ENCODE measurements around the gene EZH2. TPM values are rescaled to one million over a fixed set of nuclear protein-coding genes. Genes with fewer than 3 reads are reported as not detected.

The EZH2 gene
- polyA plus RNA-seq, 1 donor from 2014 or later, result 67.2 TPM

DNA sequence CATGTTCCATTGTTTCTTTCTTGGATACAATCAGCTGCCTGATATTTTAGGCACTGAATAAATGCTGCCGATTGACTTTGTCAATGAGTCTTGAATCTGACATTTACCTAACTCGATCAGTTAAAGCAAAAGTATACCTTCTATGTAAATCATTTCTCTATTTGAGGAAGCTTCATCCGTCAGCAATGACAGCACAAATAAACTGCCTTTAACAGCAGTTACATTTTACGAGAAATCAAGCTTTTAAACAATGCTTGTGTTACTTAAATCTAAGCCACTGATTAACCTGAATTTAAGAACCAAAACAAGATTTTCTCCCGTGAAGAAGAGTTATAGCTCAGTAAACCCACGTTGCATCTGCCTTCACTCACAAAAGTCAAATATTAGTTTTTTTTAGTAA lies 114.1 kb downstream of the EZH2 start:
- no peaks in the 10 kb centered on the region for H3K9me2 ChIP-seq (ENCODE audit: insufficient read depth, low read length)
- TF ChIP-seq, protein P1, sequence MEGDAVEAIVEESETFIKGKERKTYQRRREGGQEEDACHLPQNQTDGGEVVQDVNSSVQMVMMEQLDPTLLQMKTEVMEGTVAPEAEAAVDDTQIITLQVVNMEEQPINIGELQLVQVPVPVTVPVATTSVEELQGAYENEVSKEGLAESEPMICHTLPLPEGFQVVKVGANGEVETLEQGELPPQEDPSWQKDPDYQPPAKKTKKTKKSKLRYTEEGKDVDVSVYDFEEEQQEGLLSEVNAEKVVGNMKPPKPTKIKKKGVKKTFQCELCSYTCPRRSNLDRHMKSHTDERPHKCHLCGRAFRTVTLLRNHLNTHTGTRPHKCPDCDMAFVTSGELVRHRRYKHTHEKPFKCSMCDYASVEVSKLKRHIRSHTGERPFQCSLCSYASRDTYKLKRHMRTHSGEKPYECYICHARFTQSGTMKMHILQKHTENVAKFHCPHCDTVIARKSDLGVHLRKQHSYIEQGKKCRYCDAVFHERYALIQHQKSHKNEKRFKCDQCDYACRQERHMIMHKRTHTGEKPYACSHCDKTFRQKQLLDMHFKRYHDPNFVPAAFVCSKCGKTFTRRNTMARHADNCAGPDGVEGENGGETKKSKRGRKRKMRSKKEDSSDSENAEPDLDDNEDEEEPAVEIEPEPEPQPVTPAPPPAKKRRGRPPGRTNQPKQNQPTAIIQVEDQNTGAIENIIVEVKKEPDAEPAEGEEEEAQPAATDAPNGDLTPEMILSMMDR (IDR thresholded peaks at IDR 0.05; ENCODE audit: poor library complexity, severe bottlenecking), result no peak
- TF ChIP-seq RAD21 (conservative IDR thresholded peaks at IDR 0.05) (no peak), MXI1 (conservative IDR thresholded peaks at IDR 0.05; ENCODE audit: poor library complexity, severe bottlenecking) (no peak), EZH2 (IDR thresholded peaks at IDR 0.05; ENCODE audit: borderline replicate concordance, insufficient read depth, low read length, poor library complexity, severe bottlenecking) (no peak), EP300 (conservative IDR thresholded peaks at IDR 0.05; ENCODE audit: poor library complexity, severe bottlenecking) (no peak), TAF1 (IDR thresholded peaks at IDR 0.05; ENCODE audit: low read depth) (no peak), POLR2AphosphoS5 (IDR thresholded peaks at IDR 0.05) (no peak), SMC3 (conservative IDR thresholded peaks at IDR 0.05; ENCODE audit: poor library complexity) (no peak)
- TF ChIP-seq, protein P2, sequence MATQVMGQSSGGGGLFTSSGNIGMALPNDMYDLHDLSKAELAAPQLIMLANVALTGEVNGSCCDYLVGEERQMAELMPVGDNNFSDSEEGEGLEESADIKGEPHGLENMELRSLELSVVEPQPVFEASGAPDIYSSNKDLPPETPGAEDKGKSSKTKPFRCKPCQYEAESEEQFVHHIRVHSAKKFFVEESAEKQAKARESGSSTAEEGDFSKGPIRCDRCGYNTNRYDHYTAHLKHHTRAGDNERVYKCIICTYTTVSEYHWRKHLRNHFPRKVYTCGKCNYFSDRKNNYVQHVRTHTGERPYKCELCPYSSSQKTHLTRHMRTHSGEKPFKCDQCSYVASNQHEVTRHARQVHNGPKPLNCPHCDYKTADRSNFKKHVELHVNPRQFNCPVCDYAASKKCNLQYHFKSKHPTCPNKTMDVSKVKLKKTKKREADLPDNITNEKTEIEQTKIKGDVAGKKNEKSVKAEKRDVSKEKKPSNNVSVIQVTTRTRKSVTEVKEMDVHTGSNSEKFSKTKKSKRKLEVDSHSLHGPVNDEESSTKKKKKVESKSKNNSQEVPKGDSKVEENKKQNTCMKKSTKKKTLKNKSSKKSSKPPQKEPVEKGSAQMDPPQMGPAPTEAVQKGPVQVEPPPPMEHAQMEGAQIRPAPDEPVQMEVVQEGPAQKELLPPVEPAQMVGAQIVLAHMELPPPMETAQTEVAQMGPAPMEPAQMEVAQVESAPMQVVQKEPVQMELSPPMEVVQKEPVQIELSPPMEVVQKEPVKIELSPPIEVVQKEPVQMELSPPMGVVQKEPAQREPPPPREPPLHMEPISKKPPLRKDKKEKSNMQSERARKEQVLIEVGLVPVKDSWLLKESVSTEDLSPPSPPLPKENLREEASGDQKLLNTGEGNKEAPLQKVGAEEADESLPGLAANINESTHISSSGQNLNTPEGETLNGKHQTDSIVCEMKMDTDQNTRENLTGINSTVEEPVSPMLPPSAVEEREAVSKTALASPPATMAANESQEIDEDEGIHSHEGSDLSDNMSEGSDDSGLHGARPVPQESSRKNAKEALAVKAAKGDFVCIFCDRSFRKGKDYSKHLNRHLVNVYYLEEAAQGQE (IDR thresholded peaks at IDR 0.05; ENCODE audit: borderline replicate concordance), result no peak
- H4K20me1 ChIP-seq (ENCODE audit: insufficient read depth), result no peaks in the 10 kb centered on the region
- no peak overlapping the region for H2AFZ ChIP-seq (ENCODE audit: low read depth, low read length)
- H3K9me3 ChIP-seq (ENCODE audit: low read length), result no peaks in the 10 kb centered on the region
- no peaks in the 10 kb centered on the region for H3K27me3 ChIP-seq (ENCODE audit: insufficient read depth, low read depth, low read length)
- peaks cover 14% of the 10 kb centered on the region for H3K36me3 ChIP-seq (ENCODE audit: insufficient read depth, low read length)
- no peak overlapping the region for H3K4me2 ChIP-seq (ENCODE audit: low read length)
- H3F3A ChIP-seq (ENCODE audit: insufficient read depth, low read length, poor library complexity, severe bottlenecking), result peaks cover 5% of the 10 kb centered on the region
- H3K9ac ChIP-seq (ENCODE audit: low read length), result no peak overlapping the region
- H3K4me3 ChIP-seq (ENCODE audit: low read length), result no peak overlapping the region
- no peak overlapping the region for H3K27ac ChIP-seq (ENCODE audit: low read length)
- H3K79me2 ChIP-seq (replicated peaks; ENCODE audit: insufficient read depth, low read length), result no peaks in the 10 kb centered on the region

DNA sequence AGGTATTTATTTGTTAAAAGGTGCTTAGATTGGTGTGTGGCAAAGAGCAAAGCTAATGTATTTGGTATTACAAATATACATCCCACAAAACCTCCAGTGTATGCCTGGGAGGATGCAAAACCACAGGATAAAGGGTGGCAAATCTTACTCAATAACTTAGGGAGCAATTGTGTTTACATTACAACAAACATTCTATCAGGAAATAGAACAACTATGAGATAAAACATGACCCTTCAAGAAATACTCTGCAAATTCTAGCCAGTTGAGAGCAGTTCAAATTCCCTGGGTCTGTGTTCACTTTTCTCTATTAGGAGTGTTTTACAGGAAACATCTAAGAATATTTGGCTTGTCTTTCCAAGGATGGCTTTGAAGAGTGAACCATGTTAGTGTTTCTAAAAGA lies 120.5 kb downstream of the EZH2 start:
- Histone ChIP-seq H2AFZ (ENCODE audit: low read depth, low read length) (no peak overlapping the region), H3K27ac (ENCODE audit: low read length) (no peak overlapping the region), H3K27me3 (ENCODE audit: insufficient read depth, low read depth, low read length) (no peaks in the 10 kb centered on the region), H3K4me2 (ENCODE audit: low read length) (no peak overlapping the region), H3K79me2 (replicated peaks; ENCODE audit: insufficient read depth, low read length) (no peaks in the 10 kb centered on the region), H3K9ac (ENCODE audit: low read length) (no peak overlapping the region), H3K36me3 (ENCODE audit: insufficient read depth, low read length) (peaks cover 7% of the 10 kb centered on the region), H3K9me2 (ENCODE audit: insufficient read depth, low read length) (no peaks in the 10 kb centered on the region), H4K20me1 (ENCODE audit: insufficient read depth) (no peaks in the 10 kb centered on the region), H3K4me3 (ENCODE audit: low read length) (no peak overlapping the region), H3K9me3 (ENCODE audit: low read length) (no peaks in the 10 kb centered on the region), H3F3A (ENCODE audit: insufficient read depth, low read length, poor library complexity, severe bottlenecking) (no peaks in the 10 kb centered on the region)
- TF ChIP-seq, protein P2 (IDR thresholded peaks at IDR 0.05; ENCODE audit: borderline replicate concordance), result no peak
- TF ChIP-seq, protein P1 (IDR thresholded peaks at IDR 0.05; ENCODE audit: poor library complexity, severe bottlenecking), result no peak
- TF ChIP-seq EZH2 (IDR thresholded peaks at IDR 0.05; ENCODE audit: borderline replicate concordance, insufficient read depth, low read length, poor library complexity, severe bottlenecking) (no peak), POLR2AphosphoS5 (IDR thresholded peaks at IDR 0.05) (no peak), EP300 (conservative IDR thresholded peaks at IDR 0.05; ENCODE audit: poor library complexity, severe bottlenecking) (no peak), SMC3 (conservative IDR thresholded peaks at IDR 0.05; ENCODE audit: poor library complexity) (no peak), MXI1 (conservative IDR thresholded peaks at IDR 0.05; ENCODE audit: poor library complexity, severe bottlenecking) (no peak), RAD21 (conservative IDR thresholded peaks at IDR 0.05) (no peak), TAF1 (IDR thresholded peaks at IDR 0.05; ENCODE audit: low read depth) (no peak)

All from neural cell (in vitro differentiated cells).